GM19324 (cell line): ENCODE measurements around the gene UBP1.

ENCODE experiments used
- ATAC-seq: cut with Tn5 transposase; IDR thresholded peaks from one replicate; pipeline ENCODE4 v1.9.1; 2021; ENCODE audit warnings: mild to moderate bottlenecking, moderate library complexity; ENCODE audit not compliant: unreplicated experiment, low FRiP score

Gene UBP1

DNA sequence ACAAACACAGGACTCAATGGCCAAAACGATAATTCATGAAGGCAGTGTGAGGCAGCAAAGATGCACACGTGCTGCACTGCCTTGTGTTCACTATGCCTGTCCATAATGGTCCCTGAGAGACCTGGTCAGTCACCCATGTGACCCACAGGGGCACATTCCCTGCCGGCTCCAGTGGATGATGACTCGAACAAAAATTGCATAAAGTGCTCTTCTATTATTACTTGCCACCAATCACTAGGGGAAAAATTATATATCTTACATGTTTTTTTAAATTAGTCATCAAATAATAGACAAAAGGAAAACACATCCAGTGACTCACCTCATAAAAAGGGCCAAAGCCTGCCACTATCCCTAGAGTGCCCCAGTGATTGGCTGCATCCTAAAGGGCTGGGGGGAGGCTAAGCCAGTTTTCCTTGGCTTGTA lies 47.5 kb downstream of the UBP1 start:
- ATAC-seq, result no peak

DNA sequence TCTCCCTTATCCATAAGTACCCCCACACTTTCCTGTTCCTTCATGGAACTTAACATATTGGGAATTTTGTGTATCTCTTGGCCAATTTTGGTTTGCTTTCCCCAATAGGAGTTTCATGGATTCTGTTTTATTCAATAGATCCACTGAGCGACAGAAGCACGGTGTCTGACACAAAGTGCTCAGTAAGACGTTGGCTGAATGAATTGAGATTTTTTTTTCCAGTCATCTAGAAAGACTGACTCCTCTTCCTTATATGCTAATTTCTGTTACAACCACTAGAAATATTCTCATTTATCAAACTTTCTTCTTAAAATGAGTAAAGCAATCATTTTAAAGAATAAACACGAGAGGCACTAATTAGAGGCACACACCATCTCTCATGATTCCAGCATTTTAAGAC lies 48.1 kb downstream of the UBP1 start:
- no peak for ATAC-seq

DNA sequence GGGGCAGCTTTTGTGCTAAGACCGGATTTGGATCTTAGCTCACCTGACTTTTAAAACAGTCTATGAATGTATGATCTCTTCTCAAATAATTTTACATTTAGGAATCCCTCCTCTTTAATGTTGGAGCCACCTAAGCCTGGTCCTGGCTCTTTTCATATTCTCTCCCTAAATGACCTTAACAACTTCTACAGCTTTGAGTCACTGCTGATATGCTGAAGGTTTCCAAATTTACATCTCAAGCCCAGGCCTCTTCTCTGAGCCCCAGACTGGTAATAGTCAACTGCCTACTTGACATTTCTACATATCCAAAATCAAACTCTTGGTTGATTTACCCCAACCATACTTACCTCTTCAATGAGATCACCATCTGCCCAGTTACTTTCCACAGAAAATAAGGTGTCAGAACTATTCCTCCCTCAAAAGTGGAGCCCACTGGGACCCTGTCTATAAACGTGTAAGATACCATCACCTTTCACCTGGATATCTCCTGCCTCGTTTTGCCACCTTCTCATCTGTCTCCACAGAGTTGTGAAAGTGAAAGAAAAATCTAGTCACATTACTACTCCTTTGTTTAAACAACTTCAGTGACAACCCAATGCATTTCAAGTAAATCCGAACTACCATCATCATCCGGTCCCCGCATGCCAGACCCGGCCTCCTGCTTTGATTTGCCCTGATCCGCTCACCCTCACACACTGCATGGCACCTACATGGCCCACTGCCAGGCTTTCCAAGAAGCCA lies 48.8 kb downstream of the UBP1 start:
- no peak for ATAC-seq

DNA sequence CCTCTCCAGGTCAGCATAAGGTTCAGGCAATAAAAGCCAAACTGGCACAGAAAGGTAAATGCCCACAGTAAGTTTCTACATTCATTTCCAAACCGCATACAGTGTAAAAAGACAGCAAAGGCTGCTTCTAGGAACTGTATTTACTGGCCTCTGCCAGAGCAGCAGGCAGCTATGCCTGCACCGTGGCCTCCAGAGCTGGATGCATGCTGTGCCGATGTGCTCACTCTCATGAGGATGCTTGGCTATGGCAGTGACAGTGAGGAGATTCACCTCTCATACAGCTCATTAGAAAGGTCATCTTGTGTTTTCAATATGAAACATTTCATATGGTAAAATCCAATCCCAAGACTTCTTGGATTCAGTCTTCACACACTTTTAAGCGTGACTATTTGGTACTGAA lies 50.3 kb downstream of the UBP1 start:
- ATAC-seq, result no peak

DNA sequence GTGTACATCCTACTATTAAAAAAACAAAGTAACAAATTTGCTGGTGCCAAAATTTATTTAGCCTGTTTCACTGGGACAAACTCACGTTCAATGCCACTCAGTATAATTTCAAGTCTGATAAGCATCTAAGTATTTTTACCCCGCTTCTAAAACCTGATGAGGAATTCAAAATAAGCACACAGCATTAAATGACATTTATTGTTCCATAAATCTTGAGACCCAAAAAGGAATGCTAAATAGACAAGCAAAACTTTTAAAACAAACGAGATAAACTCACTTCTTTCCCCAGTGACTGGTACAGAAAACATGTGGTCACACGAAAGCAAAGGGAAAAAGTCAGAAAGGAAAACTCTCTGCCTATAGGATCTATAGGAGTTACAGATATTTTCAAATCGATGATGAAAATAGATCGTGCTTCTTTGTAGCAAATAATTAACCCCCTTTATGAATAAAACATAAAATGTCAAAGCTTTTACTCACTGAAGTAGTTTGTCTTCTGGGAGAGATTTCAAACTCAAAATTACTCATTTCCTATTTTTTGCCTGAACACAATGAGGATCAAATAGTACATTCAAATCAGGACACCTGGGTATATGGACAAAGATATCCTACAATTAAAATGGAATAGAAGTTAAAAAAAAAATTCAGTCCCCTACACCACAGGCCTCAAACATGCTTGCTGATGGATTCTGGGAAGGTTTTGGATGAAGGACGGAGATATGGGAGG lies 51.7 kb downstream of the UBP1 start:
- no peak for ATAC-seq

DNA sequence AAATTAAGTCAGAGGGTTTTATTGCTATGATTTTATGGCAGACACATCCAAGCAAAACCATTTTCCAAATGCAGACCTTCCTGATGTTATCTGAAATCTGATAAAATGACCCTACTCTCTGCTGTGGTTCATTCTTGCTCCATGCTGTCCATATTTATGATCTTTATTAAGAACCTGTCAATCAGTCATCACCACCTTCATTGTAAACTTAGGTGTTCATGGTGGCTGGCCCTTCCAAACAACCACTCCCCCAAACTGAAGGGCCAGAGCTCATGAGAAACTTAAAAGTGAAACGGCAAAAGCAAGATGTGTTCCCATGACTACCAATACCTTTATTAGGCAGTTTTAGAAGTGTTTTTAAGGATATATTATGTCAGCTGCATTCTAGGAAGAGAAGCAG lies 53.6 kb downstream of the UBP1 start:
- no peak for ATAC-seq

DNA sequence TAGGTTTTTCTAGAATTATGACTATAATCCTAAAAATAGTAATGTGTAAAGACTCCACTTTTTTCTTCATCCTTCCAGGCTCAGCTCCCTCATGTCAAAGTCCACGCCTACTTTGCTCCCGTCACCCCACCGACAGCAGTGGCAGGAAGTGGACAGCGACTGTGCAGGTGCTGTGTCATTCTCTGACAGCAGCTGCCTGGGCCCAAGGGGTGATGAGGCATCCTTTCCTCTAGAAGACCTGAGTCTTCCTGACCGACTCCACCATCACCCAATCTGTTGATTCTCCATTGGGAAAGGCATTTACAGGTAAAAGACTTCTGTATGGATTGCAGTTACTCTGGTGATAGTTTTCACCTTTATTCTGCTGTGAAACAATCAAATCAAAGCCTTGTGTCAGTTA lies 54.8 kb downstream of the UBP1 start:
- ATAC-seq, result no peak

DNA sequence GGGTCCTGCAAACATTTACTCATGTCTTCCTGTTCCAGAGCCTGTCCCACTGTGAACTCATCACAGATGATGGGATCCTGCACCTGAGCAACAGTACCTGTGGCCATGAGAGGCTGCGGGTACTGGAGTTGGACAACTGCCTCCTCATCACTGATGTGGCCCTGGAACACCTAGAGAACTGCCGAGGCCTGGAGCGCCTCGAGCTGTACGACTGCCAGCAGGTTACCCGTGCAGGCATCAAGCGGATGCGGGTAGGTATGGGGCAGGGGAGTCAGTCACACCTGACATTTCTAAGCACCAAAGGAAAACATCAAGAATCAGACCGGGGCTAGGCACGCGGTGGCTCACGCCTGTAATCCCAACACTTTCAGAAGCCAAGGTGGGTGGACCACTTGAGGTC lies 56.3 kb downstream of the UBP1 start:
- no peak for ATAC-seq

DNA sequence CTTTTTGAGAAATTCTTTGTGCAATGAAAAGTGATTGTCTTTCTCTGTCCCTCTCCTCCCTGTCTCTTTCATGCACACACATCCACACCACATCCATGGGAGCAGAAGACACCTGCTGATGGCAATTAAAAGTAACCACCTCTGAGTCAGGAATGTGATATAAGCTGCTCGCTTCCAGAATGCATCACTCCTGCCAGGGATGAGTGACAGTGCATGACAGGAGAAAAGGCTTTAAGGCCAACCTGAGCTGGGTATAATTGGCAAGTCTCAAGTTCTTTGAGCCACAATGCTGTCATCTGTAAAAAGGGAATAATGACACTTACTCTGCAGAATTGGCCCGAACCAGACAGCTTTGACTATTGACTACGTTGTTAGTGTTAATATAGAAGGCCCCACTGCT lies 59.6 kb downstream of the UBP1 start:
- no peak for ATAC-seq

DNA sequence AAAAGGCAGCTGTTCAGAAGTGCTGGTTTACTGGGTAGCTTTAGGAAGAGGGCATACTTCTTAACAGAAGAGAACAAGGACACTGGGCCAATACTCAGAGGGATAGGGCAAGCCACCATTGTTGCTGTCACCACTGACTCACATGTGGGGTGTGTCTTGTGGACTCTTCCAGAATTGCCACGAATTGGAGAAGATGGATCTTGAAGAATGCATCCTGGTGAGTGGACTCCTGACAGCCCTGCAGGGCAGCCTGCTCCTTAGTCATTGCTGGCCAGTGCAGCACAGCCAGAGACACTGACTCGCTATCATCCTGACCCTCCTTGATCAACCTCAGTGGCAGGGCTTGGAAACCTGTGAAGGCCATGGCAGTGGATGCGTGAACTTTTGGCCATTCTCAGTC lies 62.3 kb downstream of the UBP1 start:
- no peak for ATAC-seq

DNA sequence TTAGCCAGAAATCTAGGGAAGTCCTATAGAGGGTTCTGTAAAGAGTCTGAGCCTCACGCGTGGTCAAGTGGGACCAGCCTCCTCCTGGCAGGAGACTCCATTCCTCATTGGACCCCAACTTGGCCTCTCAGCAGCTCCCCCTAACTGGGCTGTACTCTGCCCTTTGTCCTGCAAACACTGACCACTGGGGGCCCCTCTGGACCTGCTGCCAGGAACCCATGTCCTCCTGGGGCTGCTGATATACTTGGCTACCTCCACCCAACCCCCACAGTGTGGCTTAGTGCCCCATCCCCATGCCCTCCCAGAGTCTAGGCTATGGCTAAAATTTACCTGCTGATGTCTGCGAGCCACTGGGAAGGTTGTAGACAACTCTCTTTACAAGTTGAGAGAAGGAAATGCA lies 62.7 kb downstream of the UBP1 start:
- ATAC-seq, result no peak

DNA sequence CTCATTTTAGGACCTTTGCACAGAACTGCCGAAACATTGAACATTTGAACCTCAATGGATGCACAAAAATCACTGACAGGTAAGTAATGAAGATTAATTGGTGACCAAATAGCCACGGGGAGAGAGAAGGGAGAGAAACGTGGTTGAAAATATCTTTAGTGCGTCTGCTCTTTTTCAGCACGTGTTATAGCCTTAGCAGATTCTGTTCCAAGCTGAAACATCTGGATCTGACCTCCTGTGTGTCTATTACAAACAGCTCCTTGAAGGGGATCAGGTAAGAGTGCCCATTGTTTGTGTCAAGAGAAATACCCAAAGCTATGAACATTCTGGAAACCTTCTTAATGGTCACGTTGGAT lies 67.1 kb downstream of the UBP1 start:
- ATAC-seq, result no peak

DNA sequence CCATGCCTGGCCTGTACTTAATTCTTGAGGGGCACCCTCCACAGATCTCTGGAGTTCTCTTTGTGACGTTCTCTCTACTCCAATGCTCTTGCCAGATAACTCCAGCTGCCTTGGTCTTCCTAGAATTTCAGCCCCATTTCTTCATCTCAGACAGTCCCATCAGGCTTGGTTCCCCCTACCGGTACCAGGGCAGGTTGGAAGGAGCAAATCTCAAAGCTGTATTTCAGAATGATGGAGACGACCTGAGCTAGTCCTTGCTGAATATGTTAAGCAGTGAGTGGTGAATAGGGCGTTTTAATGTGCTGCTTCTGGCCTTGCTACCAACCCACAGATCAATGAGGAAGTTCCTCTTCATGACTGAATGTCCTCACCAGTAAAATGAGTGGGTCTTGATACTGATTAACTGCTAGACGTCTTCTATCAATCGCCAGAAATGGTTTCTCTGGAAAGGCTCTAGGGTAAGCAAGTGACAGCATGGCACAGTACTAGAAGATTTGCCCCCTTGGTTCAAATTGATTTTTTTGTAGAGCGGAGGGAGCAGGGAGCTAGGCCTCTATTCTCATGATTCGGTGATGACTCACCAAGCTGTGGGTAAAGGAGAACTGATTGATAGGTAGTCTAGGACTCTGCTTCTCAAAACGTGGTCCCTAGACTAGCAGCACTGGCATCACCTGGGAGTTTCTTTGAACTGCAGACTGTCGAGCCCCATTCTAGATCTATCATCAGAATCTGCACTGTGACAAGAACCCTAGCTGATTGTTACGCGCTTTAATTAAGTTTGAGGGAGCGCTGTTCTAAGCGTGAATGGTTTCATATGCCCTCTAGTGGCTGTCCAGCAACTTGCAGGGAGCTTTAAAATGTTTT lies 67.8 kb downstream of the UBP1 start:
- no peak for ATAC-seq

DNA sequence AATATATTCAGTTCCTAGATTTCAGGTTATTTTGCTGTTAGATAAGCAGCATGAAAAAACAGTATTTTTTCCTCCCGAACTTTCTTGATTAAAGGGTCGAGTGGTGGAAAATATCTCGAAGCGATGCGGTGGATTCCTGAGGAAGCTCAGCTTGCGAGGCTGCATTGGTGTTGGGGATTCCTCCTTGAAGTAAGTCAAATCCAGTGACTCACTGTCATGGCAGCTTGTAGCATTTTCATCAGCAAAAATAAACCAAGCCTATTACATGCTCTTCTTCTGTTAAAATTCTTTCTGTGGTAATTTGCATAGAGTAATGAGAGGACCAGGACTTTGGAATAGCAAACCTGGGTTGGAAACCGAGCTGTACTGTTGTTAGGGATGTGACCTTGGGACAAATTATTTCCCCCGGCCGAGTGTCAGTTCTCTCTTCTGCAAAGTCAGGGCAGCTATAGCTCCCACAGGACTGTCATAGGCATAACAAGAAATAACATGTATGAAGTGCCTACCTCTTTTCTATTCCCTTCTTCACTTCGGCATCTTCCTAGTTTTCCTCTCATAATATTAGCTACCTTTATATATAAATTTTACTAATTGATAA lies 75.6 kb downstream of the UBP1 start:
- ATAC-seq, result no peak

DNA sequence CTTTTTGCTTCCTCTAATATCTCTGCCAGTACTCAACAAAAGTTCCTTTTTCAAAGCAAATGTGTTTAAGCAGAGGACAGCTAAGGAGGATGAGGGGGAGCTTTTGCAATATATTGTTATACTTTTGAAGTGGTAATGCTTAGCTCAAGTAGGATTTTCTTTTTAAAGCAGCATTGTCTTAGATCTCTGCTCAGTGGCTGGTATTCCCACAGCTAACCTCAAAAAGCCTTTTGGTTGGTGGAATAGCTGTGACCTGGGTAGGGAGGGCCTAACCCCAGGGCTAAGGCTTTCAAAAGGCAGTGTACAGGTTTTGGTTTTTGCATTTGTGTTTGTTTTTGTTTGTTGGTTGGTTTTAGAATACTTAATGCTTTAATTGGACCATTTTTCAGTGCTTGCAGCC lies 76.1 kb downstream of the UBP1 start:
- no peak for ATAC-seq

DNA sequence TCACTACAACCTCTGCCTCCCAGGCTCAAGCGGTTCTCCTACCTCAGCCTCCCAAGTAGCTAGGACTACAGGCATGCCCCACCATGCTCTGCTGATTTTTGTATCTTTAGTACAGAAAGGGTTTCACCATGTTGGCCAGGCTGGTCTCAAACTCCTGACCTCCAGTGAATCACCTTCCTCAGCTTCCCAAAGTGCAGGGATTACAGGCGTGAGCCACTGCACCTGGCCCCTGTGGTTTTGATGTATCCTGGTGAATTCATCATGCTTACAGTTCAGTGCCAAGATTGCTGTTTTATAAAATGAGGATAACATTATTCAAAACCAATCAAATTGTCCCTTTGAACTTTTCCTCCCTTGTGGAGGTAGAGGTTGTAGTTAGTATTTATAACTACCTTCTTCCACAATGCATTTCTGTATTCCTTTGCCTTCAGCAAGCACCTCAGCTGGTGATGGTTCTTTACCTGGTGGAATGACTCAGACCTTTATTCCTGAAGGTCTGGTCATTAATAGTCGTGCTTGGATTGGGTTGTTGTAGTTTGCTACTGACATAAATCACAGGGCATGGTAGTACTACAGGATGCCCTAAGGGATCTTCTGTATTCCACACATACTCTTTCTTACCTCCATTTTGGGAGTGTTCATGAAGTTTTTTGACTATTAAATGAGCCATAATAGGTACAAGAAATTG lies 76.9 kb downstream of the UBP1 start:
- no peak for ATAC-seq

DNA sequence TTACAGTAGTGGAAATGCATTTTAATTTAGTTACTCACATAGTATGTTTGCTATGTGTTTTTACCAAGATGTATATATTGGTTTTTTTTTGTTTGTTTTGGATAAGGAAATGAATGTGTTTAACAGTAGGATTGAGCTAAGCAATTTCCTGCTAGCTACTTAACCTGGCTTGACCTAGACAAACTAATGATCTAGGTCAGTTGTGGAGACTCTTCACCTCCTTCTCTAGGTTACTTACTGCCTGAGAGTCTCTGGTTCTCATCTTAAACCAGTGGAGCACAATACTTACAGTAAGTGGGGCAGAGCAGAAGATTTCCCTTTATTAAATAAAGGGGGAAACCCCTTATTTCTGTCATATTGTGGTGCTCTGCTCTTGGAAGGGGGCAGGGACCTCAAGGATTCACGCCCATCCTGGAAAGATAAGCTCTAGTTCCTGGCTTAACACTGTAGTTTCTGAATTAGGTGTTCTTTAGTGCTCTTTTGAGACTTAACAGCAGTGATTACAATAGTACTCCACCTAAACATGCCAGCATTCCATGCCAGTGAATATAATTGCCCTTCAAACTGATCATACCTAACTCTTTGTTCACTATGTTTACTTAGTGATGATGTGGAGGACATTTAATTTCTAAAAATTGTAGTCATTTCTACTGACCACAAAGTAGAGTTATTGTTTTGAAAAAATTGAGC lies 79.9 kb downstream of the UBP1 start:
- ATAC-seq, result no peak

DNA sequence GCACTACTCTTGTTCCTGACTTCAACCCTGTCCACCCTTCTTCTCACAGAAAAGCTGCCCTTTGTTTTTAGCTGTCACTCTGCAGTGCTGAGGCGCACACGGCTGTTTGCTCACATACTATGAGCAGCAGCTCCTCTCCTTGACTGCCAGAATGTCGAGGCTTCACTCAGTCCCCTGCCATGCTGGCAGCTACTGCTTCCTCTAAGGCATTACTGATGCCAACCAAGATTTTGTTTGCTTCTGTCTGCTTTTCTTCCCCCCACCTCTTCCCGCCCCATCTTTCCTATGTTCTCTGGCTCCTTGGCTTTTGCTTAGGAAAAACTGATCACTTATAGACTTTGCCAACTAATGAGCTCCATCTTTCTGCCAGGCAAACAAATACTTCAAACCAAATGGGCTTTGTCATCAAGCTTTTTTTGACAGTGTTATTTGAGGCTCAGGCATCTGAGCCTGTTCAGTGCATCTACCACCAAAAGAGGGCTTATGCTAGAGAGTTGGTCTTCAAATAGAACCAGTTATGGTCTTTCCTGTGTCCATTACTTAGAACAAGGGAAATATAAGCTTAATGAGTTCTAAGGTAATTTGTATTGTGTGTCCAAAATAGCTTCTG lies 81.9 kb downstream of the UBP1 start:
- no peak for ATAC-seq

DNA sequence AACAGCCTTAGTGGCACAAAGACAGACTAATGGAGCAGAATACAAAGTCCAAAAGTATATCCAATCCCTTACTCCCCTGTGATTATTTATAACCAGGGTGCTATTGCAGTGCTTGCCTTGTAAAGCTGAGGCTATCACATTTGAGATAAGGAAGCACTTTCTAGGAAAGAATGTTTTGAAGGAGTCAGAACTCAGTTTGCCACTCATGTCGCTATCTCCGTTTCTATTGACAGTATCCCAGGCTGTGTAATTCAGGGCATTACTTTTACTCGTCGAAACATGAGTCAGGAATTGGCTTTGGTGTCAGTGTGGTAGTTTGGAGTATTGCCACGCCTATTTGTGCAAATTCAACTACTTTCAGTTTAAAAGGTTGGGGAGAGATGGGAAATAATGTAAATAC lies 84.6 kb downstream of the UBP1 start:
- no peak for ATAC-seq

DNA sequence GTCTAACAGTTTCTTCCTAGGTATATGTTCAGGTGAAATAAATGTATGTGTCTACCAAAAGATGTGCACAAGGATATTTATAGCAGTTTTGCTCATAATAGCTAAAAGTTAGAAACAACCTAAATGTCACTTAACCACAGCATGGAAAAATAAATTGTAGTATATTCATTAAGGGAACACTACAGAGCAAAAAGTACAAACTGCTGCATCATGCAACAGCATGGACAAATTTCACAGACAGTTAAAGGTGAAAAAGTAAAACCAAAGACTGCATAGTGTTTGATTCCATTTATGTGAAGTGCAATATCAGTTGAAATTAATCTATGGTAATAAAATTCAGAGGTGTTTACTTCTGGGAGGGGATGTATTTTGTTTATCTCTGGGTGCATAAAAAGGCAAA lies 100.4 kb downstream of the UBP1 start:
- ATAC-seq, result no peak
